NCI-H2107 (cell line): ENCODE results near the gene AGFG1.
"Not testable (repeated sequence)": the region's sequence is repeated elsewhere in the genome, so short reads cannot be mapped to it uniquely, and the experiment has no call there.

Experiments used
- DNase-seq: peaks from one replicate; lab custom pipeline; 2025; lab: John Stamatoyannopoulos, UW

AGFG1 gene

GRCh38 chr2:227500301-227500630 lies 28.3 kb downstream of the AGFG1 start:
- no peak for DNase-seq

GRCh38 chr2:227503433-227504406 lies 31.8 kb downstream of the AGFG1 start:
- no peak for DNase-seq

GRCh38 chr2:227504700-227505099 lies 32.7 kb downstream of the AGFG1 start:
- DNase-seq = no peak

- no peak for DNase-seq
These were observed 34.5 kb downstream of the AGFG1 start for GRCh38 chr2:227506456-227506855.

GRCh38 chr2:227507963-227508362 lies 36.0 kb downstream of the AGFG1 start:
- DNase-seq = no peak

GRCh38 chr2:227509076-227509475 lies 37.1 kb downstream of the AGFG1 start:
- DNase-seq = no peak

GRCh38 chr2:227509824-227510619 lies 38.1 kb downstream of the AGFG1 start:
- no peak for DNase-seq

GRCh38 chr2:227510620-227510958 lies 38.6 kb downstream of the AGFG1 start:
- no peak for DNase-seq

GRCh38 chr2:227511239-227511930 lies 39.4 kb downstream of the AGFG1 start:
- DNase-seq = no peak

- no peak for DNase-seq
These were observed 40.0 kb downstream of the AGFG1 start for GRCh38 chr2:227511955-227512354.

- DNase-seq = no peak
These were observed 41.2 kb downstream of the AGFG1 start for GRCh38 chr2:227513113-227513512.

GRCh38 chr2:227515742-227516141 lies 43.8 kb downstream of the AGFG1 start:
- DNase-seq = no peak

- no peak for DNase-seq
These were observed 45.8 kb downstream of the AGFG1 start for GRCh38 chr2:227517724-227518123.

- not testable (repeated sequence) for DNase-seq
These were observed 46.4 kb downstream of the AGFG1 start for GRCh38 chr2:227518278-227518865.

- DNase-seq = not testable (repeated sequence)
These were observed 49.2 kb downstream of the AGFG1 start for GRCh38 chr2:227521178-227521577.

- DNase-seq = no peak
These were observed 52.7 kb downstream of the AGFG1 start for GRCh38 chr2:227524665-227525064.

GRCh38 chr2:227527351-227527750 lies 55.4 kb downstream of the AGFG1 start:
- DNase-seq = no peak

- DNase-seq = no peak
These were observed 56.8 kb downstream of the AGFG1 start for GRCh38 chr2:227528803-227529202.

- no peak for DNase-seq
These were observed 57.9 kb downstream of the AGFG1 start for GRCh38 chr2:227529871-227530270.

GRCh38 chr2:227534714-227535113 lies 62.8 kb downstream of the AGFG1 start:
- DNase-seq = no peak

- no peak for DNase-seq
These were observed 64.5 kb downstream of the AGFG1 start for GRCh38 chr2:227536445-227536844.

GRCh38 chr2:227539465-227539956 lies 67.6 kb downstream of the AGFG1 start:
- DNase-seq = no peak
